NT2/D1 (cell line): Measurements from ENCODE around the gene CCDC107.

Source experiments
- SUZ12 ChIP-seq: IDR thresholded peaks from 2 replicates; pipeline ENCODE4 v1.6.1; 2011; ENCODE audit not compliant: insufficient read length, insufficient read depth; ENCODE audit errors: extremely low read depth
- ZNF274 ChIP-seq: IDR thresholded peaks from 2 replicates; pipeline ENCODE4 v1.6.1; 2011; ENCODE audit warnings: mild to moderate bottlenecking, low read depth, low read length

DNA sequence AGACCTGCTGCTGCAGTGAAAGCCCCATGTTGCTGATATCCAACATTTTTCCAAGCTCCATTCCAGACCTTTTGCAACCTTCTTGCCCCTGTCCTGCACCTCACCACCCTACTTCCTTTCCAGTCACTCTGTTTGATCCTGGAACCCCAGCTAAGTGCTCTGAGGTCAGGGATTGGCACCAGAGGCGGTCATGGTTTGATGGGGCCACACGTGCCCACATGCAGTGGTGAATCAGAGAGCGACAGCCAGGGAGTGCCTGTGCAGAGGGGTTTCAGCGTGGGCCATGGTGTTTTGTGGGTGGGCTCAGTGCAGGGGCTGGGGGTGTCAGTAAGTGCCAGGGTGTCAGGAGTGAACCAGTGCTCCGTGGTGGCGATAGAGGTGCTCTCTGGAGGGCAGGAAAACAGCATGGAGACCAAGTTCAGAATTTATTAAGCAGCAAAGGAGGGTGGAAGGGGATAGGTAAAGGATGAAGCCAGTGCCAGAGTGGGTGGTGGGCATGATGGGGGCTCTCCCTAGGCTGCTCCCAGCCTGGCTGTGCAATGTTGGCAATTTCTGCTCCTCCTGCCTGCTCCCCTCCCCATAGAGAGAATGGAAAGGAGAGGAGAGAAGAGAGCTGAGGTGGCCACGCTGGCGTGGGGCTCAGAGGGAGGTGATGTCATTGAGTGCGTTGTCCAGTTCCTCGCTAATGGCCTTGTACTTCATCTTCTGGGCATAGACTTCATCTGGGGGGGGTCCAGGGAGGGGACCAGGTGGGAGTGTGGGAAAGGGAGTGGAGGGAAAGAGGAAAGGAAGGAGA, 24.6 kb downstream of the CCDC107 start:
- no peak for TF ChIP-seq SUZ12
- TF ChIP-seq ZNF274 = no peak
